ENCODE data around the gene SAP130. TPM values are rescaled to one million over a fixed set of nuclear protein-coding genes. Genes with fewer than 3 reads are reported as not detected.

Gene SAP130
- total and polyA plus RNA-seq, 7 donors: 6.3 to 14.3 (median 10.5) TPM

DNA sequence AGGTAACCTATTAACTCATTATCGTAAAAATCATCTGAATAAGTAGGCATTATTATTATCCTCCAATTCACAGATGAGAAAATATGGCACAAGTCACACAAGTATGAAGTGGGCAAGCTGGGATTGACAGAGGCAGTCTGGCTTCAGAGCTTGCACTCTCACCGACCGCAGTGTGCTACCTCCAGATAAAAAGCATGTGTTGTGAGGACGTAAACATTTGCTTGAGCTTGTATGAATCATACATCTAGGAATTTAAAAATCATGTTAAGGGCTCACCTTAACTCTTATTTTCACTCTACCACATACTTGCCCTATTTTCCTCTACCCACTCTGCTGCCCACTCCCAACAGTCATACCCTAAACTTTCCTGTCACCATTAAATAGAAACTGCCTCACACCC lies 76.8 kb downstream of the SAP130 start:
- Histone ChIP-seq H3K27me3 (ENCODE audit: insufficient read depth in 3 of 3, low read length in 2 of 3) (no peaks in the 10 kb centered on the region), H3K4me3 (no peak overlapping the region), H3K9me3 (no peaks in the 10 kb centered on the region), H3K4me1 (peaks cover 19% of the 10 kb centered on the region), H3K36me3 (ENCODE audit: insufficient read depth in 1 of 2, low read depth in 1 of 2) (peaks cover 21 to 74% of the 10 kb centered on the region in 2 donors), H3K27ac (no peak overlapping the region)
- intact Hi-C loops (cut with DNase I): no loop called here
- no peak for DNase-seq
- WGBS, 3 donors: 95 to 98% (median 97%) methylated on average over 4 of the region's 4 CpGs
- no peak for ATAC-seq
- TF ChIP-seq, protein P1, sequence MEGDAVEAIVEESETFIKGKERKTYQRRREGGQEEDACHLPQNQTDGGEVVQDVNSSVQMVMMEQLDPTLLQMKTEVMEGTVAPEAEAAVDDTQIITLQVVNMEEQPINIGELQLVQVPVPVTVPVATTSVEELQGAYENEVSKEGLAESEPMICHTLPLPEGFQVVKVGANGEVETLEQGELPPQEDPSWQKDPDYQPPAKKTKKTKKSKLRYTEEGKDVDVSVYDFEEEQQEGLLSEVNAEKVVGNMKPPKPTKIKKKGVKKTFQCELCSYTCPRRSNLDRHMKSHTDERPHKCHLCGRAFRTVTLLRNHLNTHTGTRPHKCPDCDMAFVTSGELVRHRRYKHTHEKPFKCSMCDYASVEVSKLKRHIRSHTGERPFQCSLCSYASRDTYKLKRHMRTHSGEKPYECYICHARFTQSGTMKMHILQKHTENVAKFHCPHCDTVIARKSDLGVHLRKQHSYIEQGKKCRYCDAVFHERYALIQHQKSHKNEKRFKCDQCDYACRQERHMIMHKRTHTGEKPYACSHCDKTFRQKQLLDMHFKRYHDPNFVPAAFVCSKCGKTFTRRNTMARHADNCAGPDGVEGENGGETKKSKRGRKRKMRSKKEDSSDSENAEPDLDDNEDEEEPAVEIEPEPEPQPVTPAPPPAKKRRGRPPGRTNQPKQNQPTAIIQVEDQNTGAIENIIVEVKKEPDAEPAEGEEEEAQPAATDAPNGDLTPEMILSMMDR (IDR thresholded peaks at IDR 0.05): no peak

DNA sequence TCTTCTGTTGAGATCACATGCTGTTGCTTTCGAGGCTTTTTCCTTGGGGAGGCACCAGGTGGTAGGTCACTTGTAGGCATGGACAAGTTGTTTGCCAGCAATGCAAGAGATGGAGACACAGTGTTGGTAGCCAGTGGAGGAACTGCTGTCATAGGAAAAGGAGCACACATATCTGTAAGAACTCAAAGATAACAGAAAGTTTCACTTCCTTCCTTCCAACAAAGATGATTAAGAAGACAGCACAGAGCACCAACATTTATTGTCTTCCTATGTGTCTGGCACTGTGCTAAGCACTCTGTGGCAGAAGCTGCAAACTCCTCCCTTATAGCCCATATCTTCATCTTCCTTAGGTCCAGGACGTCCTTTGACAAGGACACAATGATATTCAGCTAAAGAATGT lies 77.6 kb downstream of the SAP130 start:
- 84 to 91% (median 86%) methylated on average over 2 of the region's 2 CpGs for WGBS, 3 donors
- intact Hi-C loops (cut with DNase I): no loop called here
- no peaks in the 10 kb centered on the region for H3K27me3 ChIP-seq (ENCODE audit: insufficient read depth in 3 of 3, low read length in 2 of 3)
- DNase-seq (no peak), ATAC-seq (no peak)
- peaks cover 19% of the 10 kb centered on the region for H3K4me1 ChIP-seq
- no peak overlapping the region for H3K4me3 ChIP-seq
- peaks cover 21 to 80% of the 10 kb centered on the region in 2 donors for H3K36me3 ChIP-seq (ENCODE audit: insufficient read depth in 1 of 2, low read depth in 1 of 2)
- TF ChIP-seq, protein P1 (IDR thresholded peaks at IDR 0.05): no peak
- H3K27ac ChIP-seq: no peak overlapping the region
- H3K9me3 ChIP-seq: no peaks in the 10 kb centered on the region

DNA sequence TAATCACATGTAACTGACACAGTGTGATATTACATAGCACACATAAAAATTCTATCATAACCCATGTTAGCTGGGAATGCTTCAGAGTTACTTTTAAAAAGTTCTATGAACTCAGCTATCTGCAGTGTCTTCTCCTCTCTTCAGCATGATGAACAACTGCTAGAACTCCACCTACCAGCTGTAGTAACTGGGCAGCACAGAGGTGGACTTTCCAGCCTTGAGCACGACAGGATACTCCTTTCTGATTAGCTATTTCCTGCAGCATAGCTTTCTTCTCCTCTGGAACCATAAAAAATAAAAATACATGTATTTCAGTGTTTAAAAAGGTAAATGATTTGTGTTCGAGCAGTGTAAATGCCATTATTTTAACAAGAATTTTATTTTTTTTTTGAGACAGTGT lies 82.6 kb downstream of the SAP130 start:
- intact Hi-C loops (cut with DNase I): no loop called here
- peaks cover 35 to 96% of the 10 kb centered on the region in 2 donors for H3K36me3 ChIP-seq (ENCODE audit: insufficient read depth in 1 of 2, low read depth in 1 of 2)
- H3K27me3 ChIP-seq (ENCODE audit: insufficient read depth in 3 of 3, low read length in 2 of 3): no peaks in the 10 kb centered on the region
- no peak for DNase-seq
- no peak overlapping the region for H3K4me3 ChIP-seq
- TF ChIP-seq, protein P1 (IDR thresholded peaks at IDR 0.05): no peak
- H3K27ac ChIP-seq: no peak overlapping the region
- H3K9me3 ChIP-seq: no peaks in the 10 kb centered on the region
- ATAC-seq: no peak
- WGBS, 3 donors: 92 to 98% (median 92%) methylated on average over 2 of the region's 2 CpGs
- H3K4me1 ChIP-seq: no peaks in the 10 kb centered on the region

DNA sequence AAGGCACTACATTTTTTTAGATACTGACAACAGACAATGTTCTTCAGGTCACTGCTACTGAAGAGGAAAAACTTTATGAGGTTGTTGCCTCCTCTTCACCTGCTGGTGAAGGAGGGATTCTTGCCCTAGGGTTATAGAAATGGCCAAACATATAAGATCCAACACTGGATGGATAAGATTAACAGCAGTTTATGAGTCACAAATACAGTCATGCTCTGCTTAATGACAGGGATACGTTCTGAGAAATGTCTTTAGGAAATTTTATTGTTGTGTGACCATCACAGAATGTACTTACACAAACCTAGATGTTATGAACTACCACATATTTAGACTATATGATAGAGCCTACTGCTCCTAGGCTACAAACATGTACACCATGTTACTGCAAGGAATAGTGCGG lies 84.7 kb downstream of the SAP130 start:
- Histone ChIP-seq H3K4me1 (no peaks in the 10 kb centered on the region), H3K4me3 (no peak overlapping the region), H3K27me3 (ENCODE audit: insufficient read depth in 3 of 3, low read length in 2 of 3) (no peaks in the 10 kb centered on the region), H3K9me3 (no peaks in the 10 kb centered on the region), H3K36me3 (ENCODE audit: insufficient read depth in 1 of 2, low read depth in 1 of 2) (peaks cover 20 to 75% of the 10 kb centered on the region in 2 donors), H3K27ac (no peak overlapping the region)
- DNase-seq (no peak), ATAC-seq (no peak)
- TF ChIP-seq, protein P1 (IDR thresholded peaks at IDR 0.05): no peak
- intact Hi-C loops (cut with DNase I): no loop called here
- WGBS, 3 donors: 87 to 94% (median 92%) methylated on average over 2 of the region's 2 CpGs

DNA sequence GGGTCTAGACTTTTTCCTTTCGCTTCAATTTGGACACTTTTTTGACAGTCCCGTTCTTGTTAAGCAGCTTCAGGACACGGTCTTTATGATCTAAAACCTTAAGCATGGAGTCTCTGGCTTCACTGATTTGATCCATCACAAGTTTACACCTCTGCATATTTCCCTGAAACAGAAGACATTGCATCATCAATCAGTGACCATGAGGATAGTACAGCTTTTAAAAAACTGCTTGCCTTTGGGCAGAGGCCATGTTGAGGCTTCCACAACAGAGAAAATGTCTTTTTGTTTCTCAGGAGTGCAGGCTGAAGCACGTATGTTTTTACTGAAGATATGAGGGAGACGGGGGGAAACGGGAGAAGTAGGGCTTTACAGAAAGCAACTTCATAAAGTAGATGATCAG lies 85.9 kb downstream of the SAP130 start:
- H3K9me3 ChIP-seq: no peaks in the 10 kb centered on the region
- ATAC-seq (no peak), DNase-seq (no peak)
- intact Hi-C loops (cut with DNase I): no loop called here
- WGBS, 3 donors: 90 to 92% (median 90%) methylated on average over 6 of the region's 6 CpGs
- no peak overlapping the region for H3K4me3 ChIP-seq
- H3K27ac ChIP-seq: no peak overlapping the region
- TF ChIP-seq, protein P1 (IDR thresholded peaks at IDR 0.05): no peak
- H3K36me3 ChIP-seq (ENCODE audit: insufficient read depth in 1 of 2, low read depth in 1 of 2): peaks cover 20 to 65% of the 10 kb centered on the region in 2 donors
- no peaks in the 10 kb centered on the region for H3K4me1 ChIP-seq
- no peaks in the 10 kb centered on the region for H3K27me3 ChIP-seq (ENCODE audit: insufficient read depth in 3 of 3, low read length in 2 of 3)
